ENCODE measurements around the gene STING1. TPM values are rescaled to one million over a fixed set of nuclear protein-coding genes. Genes with fewer than 3 reads are reported as not detected.
"Not testable (repeated sequence)": the region's sequence is repeated elsewhere in the genome, so short reads cannot be mapped to it uniquely, and the experiment has no call there.

The STING1 gene
- 16.6 TPM for total RNA-seq

DNA sequence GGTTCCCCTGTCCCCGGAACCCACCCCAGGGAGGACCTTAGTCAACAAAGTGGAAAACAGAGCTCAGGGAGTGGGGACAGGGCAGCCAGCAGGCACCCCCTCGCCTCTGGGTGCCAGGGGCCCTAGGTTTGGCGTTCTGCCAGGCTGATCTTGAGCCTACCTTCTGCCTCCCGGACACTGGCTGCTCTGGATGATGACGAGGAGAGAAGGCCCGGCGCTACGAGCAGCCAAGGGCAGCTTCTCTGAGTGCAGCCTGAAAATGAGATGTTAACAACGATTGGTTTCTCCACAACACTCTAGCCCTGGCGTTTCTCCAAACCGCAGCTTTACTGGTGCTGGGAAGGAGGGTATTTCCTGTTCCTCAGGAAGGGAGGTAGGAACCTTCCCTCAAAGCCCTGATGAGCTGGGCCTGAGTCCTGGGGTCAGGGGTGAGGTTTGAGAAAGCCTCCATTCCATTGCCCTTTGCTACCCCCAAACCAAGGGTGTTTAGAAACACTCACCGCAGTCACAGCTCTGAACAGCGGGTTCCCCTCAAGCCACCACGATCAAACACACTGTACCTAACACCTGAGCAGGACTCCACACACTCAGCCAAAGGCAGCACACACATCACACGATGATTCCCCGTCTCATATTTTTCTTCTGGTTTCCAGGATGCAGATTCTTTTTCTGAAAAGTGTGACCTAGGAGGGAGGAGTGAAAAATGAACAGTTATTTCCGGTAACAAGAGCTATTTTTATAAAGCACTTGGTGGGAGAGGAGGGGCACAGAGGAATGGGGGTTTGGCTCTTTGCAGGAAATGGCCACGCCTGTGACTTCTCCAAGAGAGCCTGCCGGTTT is at the start of gene STING1:
TSS of gene STING1 (minus strand) at position 709 of the 840 bp plus-strand sequence. CDS start 1,054 bp downstream, outside the sequence.
- DNase-seq, result peak; percentile 83

DNA sequence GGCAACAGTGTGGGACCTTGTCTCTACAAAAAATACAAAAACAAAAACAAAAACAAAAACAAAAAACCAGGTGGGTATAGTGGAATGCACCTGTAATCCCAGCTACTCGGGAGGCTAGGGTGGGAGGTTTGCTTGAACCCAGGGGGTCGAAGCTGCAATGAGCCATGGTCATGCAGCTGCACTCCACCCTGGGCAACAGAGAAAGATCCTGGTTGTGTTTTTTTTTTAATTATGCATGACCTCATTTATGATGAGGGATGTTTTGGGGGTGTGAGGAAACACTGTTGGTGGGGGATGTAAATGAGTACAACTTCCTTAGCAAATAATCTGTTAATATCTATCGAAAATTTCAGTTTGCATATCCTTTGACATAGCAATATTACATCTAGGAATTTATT is 49.2 kb upstream of the STING1 start:
- DNase-seq, result no peak

DNA sequence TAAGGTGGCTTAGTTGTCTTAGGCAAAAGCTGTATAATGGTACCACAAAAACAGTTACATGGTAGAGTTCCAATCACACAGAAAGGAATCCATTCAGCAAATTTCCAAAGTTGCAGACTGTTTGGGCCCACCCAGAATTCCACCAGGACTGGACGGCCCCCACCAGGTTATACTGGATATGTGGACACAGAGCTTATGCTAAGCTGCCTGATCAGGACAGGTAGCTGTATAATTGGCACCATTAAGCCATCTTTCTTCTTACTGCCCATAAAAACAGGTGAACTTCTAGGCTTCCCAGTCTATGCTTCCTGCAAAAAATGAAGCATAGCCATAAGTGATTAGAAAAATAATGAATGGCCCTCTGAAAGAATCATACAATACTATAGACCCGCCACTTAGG is 47.5 kb upstream of the STING1 start:
- DNase-seq, result not testable (repeated sequence)

DNA sequence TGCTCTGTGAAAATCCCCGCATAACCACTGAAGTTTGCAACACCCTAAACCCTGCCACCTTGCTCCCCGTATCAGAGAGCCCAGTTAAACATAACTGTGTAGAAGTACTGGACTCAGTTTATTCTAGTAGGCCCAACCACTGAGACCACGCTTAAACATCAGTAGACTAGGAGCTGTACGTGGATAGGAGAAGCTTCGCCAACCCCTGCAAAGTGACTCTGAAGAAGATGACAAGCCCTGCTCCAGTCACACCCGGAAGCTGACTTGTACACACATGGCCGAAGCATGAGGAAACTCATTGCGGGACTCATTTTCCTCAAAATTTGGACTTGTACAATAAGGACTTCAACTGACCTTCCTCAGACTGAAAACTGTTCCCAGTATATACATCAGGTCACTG is 46.1 kb upstream of the STING1 start:
- DNase-seq, result not testable (repeated sequence)

DNA sequence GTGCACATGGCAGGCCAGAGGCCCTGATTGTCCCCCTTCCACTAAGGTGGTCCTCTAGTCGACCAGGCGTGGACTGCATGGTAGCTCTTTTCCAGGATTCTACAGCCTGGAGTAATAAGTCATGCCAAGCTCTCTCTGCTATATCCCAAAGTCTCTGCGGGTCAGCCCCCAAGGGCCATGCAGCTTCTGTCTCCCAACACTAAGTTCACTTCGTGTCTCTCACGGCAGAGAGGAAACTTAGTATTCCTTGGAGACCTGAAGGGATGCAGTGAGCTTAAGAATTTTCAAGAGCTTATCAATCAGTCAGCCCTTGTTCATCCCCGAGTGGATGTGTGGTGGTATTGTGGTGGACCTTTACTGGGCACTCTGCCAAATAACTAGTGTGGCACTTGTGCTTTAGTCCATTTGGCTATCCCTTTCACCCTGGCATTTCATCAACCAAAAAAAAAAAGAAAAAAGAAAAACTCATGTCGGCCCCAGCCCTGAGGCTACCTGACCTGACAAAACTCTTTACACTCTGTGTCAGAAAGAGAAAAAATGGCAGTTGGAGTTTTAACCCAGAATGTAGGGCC is 45.4 kb upstream of the STING1 start:
- not testable (repeated sequence) for DNase-seq

DNA sequence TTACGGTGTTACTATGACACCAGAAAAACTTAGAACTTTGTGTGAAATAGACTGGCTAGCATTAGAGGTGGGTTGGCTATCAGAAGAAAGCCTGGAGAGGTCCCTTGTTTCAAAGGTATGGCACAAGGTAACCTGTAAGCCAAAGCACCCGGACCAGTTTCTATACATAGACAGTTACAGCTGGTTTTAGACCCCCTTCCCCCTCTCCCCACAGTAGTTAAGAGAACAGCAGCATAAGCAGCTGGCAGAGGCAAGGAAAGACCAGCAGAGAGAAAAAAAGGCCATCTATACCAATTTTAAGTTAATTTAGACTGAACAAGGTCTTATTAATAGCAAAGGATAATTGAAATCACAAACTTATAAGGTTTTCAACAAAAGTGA is 44.5 kb upstream of the STING1 start:
- DNase-seq, result not testable (repeated sequence)

DNA sequence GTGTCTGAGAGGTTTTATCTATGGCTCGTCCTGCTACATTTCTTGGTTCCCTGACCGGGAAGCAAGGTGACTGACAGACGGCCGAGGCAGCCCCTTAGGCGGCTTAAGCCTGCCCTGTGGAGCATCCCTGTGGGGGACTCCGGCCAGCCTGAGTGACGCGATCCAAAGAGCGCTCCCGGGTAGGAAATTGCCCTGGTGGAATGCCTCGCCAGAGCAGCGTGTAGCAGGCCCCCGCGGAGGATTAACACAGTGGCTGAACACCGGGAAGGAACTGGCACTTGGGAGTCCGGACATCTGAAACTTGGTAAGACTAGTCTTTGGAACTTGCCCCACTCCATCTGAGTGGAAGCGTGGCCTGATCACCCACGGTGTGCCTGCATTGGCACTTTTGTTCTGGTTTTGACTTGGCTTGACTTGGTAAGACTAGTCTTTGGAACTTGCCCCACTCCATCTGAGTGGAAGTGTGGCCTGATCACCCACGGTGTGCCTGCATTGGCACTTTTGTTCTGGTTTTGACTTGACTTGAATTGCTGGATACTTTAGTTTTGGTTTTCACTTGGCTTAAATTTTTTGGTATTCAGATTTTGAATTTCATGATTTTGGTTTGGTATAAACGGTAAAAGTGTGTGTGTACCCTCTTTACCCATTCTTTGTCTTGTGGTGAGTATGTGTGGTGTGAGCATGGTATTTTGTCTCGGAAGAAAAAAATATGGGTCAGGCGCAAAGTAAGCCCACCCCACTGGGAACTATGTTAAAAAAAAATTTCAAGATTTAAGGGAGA is 43.9 kb upstream of the STING1 start:
- DNase-seq, result not testable (repeated sequence)

DNA sequence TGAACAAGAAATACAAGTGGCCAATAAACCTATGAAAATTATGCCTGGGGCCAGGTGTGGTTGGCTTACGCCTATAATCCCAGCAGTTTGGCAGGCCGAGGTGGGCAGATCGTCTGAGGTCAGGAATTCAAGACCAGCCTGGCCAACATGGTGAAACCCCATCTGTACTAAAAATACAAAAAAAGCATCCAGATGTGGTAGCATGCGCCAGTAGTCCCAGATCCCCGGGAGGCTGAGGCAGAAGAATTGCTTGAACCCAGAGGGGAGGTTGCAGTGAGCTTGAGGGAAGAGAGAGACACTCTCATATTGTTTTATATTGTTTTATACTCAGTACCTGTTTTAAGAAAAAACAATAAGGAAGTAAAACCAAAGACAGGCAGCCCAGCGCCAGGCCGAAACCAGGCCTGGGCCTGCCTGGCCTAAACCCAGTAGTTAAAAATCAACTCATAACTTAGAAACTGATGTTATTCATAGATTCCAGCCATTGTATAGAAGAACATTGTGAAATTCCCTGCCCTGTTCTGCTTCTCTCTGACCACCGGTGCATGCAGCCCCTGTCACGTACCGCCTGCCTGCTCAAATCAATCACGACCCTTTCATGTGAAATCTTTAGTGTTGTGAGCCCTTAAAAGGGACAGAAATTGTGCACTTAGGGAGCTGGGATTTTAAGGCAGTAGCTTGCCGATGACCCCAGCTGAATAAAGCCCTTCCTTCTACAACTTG is 43.2 kb upstream of the STING1 start:
- not testable (repeated sequence) for DNase-seq

DNA sequence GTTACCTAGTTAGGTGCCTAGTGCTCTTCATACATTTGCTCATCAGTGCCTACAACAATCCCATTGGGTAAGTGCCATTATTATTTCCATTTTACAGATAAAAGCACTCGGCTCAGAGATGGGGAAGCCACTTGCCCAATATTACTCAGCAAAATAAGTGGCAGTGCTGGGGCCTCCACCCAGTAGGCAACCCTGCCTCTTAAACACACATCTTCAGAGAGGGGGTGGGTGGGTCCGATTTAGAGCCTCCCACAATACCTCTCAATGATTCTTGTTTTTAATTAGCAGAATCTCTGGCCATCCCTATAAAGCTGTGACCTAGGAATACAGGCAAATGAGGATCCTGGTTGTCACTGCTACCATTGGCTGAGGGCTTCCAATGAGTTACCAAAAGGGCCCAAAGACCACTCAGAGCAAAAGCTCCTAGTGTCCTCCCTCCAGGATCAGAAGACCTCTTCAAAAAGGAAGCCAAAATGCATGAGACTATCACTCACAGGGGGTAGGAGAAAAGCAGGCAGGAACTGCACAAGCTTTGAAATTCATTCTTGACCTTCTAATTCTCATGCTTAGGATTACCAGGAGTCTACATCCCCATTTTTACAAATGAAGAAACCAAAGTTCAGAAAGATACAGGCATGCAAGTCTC is 42.5 kb upstream of the STING1 start:
- no peak for DNase-seq

DNA sequence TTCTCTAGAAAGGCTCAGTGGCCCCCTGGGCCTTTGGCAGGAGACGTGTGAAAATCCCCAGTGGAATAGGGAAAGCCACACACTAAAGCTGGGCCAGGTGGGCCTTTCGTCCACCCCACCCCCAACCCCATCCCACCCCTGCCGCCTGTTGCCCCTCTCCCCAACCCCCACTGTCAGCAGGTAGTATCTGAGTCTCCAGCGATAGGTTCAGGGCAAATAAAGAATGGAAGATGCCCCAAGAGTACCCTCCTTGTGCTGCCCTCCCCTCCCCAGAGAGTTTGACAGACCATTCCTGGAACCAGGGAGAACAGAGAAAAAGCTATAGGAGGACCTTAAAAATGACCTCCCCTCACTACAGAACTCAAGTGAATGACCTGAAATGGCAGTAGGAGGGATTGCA is 41.9 kb upstream of the STING1 start:
- no peak for DNase-seq

DNA sequence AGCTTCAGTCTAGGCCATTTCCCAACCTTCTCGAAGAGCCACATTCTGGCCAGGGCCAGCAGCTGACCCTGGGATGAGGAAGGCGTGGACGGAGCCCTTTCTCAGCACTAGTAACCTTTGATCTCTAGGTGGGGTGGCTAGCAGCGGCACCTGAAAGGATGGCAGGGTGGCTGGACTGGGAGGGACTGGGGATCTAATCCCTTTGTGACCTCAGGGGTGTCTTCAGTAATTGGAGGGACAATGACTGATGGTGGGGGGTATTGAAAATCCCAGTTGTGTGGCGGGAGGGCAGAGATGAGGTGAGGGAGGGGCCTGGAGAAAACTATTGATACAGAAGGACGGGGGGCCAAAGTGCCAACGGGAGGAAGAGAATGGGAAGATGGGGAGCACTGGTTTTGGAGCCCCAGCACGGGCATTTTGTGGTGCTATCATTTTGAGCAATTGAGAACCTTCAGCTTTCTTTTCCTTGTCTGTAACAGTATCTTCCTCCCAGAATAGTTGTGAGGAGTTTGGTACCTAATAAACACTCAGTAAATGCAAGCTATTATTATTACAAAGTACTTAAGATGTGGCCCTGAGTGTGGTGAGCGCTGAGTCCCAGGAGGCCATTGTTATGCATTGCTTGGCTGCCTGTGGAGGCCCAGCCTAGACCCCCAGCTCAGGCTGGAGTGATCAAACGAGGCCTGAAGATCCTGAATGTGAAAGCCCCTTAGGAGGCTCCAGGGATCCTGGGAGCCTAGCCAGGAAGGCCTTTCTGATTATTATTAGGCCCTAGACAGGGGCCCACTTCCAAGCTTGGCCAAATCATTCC is 41.3 kb upstream of the STING1 start:
- no peak for DNase-seq

DNA sequence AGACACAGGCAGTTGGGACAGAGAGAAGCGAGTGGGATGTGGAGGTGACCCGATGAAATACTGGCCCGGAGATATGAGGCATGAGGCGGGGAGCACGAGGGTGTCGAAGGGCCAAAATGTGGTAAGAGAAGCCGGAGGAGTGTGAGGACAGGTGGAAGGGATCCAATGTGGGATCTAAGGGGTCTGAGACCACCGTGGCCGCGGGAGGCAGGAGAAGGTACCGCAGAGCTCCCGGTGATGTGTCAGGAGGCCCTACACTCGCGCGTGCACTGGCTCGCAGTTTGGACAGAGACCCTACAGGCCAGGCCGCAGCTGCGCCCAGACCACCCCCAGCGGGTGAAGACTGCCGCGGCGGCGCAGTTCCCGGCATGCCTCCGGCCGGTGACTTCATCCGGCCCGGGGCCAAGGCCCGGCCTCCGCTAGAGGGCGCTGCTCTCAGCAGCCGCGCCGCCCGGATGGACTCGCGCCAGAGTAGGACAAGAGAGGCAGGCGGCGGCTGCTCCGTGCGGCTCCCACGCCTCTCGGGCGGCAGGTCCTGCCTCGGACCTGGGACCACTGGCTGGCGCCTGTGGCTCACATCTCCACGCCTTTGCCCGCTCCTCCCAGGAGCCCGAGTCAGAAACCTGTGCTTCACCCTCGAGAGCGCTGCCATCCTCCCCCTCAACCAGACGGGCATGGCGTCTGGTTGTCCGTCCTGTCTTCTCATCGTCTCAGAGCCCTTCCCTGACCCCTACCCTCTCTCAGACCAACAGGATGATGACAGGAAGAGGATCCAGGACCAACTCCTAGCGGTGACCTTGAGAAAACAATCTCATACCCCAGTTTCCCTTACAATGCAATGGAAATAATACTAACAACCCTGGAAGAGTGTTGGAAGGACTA is 35.4 kb upstream of the STING1 start:
- peak; percentile 73 for DNase-seq

DNA sequence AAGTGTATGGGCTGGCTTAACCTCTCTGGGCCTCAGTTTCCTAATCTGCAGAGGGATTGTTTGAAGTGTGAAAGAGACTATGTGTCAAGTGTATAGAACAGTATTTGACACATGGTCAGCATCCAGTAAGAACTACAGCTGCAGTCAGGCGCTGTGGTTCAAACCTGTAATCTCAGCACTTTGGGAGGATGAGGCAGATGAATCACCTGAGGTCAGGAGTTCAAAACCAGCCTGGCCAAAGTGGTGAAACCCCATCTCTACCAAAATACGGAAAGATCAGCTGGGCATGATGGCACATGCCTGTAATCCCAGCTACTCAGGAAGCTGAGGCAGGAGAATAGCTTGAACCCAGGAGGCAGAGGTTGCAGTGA is 31.9 kb upstream of the STING1 start:
- DNase-seq, result no peak

DNA sequence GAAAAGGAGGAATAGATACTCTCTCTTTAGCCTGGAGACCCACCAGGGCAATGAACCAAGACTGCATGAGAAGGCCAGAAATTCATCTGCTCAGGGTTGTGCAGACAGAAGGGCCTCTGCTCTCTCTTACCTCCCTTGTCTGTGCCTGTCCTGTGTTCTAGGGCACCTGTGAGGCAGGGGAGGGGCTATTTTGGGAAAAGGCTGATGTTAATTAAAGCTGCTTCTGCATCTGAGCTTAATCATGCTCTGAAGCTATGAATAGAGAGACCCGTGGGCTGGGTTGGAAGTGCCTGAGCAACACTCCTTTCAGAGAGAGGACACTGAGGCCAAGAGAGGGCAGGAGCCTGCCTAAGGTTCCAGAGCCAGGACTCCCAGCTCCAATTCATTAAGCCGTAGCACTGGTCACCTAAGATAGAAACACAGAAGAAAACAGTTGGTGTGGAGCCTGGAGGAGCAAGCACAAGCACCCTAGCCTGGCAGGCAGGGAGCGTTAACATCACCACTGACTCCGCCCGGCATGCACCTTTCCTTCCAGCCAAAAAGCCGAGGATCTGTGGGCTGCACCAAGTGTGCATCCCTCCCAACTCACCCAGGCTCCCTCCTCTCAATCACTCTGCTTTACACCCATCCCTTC is 31.4 kb upstream of the STING1 start:
- DNase-seq, result no peak

DNA sequence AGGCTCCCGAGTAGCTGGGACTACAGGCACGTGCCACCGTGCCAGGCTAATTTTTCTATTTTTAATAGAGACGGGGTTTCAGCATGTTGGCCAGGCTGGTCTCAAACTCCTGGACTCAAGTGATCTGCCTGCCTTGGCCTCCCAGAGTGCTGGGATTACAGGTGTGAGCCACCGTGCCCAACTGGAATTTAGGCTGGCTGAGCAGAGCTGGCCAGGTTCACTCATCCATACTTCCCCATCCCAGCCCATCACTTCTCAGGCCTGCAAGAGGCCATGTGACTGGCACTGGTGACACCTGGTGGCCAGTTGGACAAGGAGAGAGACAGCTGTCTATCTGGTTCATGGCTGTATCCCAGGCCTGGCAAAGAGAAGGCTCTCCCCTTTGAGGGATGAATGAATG is 30.9 kb upstream of the STING1 start:
- peak; percentile 50 for DNase-seq

DNA sequence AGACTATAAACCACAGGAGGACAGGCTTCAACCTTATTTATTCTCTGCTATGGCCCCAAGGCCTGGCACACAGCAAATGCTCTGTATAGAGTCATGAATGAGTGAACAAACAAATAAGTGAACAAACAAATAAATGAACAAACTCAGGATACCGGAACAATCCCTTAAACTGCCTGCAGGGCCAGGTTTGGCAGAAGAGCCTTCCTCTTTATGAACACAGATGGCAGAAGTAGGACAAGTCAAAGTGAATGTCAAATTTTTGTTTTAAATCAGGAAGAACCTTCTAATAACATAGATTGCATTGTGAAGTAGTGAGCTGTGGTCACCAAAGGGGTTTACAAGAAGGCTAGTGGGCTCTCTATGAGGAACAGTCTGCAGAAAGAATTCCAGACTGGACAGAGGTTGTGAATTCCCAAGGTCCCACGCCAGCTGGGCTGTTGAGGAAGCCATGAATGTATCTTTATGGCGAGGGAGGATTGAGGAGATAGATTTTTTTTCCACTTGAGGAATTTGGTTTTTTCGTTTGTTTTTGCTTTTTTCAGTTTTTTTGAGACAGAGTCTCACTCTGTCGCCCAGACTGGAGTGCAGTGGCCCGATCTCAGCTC is 30.3 kb upstream of the STING1 start:
- DNase-seq, result no peak

DNA sequence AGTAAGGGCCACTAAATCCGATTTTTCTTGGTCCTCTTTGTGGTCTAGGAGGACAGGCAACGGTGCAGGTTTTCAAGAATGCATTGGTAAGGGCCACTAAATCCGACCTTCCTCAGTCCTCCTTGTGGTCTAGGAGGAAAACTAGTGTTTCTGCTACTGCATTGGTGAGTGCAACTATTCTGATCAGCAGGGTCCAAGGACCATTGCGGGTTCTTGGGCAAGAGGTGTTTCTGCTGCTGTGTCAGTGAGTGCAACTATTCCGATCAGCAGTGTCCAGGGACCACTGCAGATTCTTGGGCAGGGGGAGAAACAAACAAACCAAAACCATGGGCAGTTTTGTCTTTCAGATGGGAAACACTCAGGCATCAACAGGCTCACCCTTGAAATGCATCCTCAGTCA is 22.2 kb upstream of the STING1 start:
- DNase-seq, result not testable (repeated sequence)

DNA sequence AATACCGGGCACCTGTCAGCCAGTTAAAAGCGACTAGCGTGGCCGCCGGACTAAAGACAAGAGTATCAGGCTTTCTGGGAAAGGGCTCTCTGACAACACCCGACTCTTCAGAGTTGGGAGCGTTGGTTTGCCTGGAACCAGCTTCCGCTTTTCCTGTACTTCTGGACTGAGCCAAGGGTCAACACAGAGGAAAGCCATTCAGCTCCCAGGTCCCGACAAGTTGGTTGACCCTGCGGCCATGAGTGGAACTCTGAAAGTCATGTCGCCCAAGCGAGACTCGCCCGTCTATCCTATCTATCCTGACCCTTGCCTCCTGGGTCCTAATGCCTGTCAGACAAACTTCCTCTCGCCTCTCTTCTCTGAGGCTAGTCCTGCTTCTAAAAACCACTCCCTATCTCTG is 21.3 kb upstream of the STING1 start:
- not testable (repeated sequence) for DNase-seq

Data from skin of body (tissue), 2 donors.